H1 (cell line): Measurements from ENCODE around the gene KCTD21. TPM values are rescaled to one million over a fixed set of nuclear protein-coding genes. Genes with fewer than 3 reads are reported as not detected.

Experiments used
- CTCF ChIA-PET: fragments of 300-600 bp; sonication (Branson Sonifier 250); formaldehyde crosslinking; loops from one replicate; lab custom pipeline; 2021; ENCODE audit not compliant: partially characterized antibody; lab: Charles Lee
- POLR2A ChIA-PET: fragments of 300-600 bp; sonication (Branson Sonifier 250); formaldehyde crosslinking; loops from one replicate; lab custom pipeline; 2021; ENCODE audit warnings: inconsistent platforms; ENCODE audit not compliant: partially characterized antibody; lab: Charles Lee
- DNase-seq, 2 experiments: peaks; one replicate each; pipeline versions ENCODE4 v3.0.0 to v3.0.0-alpha.2; 2010 to 2022; ENCODE audit warnings: low spot score in 2 of 2, low read depth in 1 of 2, mixed read lengths in 1 of 2
- FAIRE-seq: peaks from 2 replicates; lab custom pipeline; 2011; peaks lifted over from hg19 to GRCh38; lab: Jason Lieb, UNC
- H2AFZ ChIP-seq: 2 replicates; pipeline ENCODE4 v1.8.1; 2012; ENCODE audit warnings: low read length, inconsistent platforms
- H2AK5ac ChIP-seq: 2 replicates; pipeline ENCODE4 v1.6.1; 2013; ENCODE audit warnings: low read depth, low read length
- H2BK120ac ChIP-seq: replicated peaks from 2 replicates; pipeline ENCODE3; 2013; ENCODE audit warnings: low read depth, low read length, inconsistent platforms
- H2BK12ac ChIP-seq: 2 replicates; pipeline ENCODE4 v1.6.1; 2013; ENCODE audit warnings: low read depth, low read length
- H2BK15ac ChIP-seq: 2 replicates; pipeline ENCODE4 v1.6.1; 2013; ENCODE audit warnings: low read length
- H2BK20ac ChIP-seq: 2 replicates; pipeline ENCODE4 v1.6.1; 2013; ENCODE audit warnings: low read length
- H2BK5ac ChIP-seq: 2 replicates; pipeline ENCODE4 v1.6.1; 2013; ENCODE audit warnings: low read depth, low read length
- H3K14ac ChIP-seq: 2 replicates; pipeline ENCODE4 v1.6.1; 2013; ENCODE audit warnings: inconsistent platforms; ENCODE audit not compliant: insufficient read length
- H3K18ac ChIP-seq: 2 replicates; pipeline ENCODE4 v1.6.1; 2013; ENCODE audit warnings: low read length; ENCODE audit errors: extremely low read depth
- H3K23ac ChIP-seq: 2 replicates; pipeline ENCODE4 v1.6.1; 2013; ENCODE audit warnings: inconsistent platforms; ENCODE audit not compliant: insufficient read length
- H3K23me2 ChIP-seq: 2 replicates; pipeline ENCODE4 v1.6.1; 2013; ENCODE audit warnings: low read depth, low read length
- H3K27ac ChIP-seq: 2 replicates; pipeline ENCODE4 v1.6.1; 2011; ENCODE audit warnings: low read depth, low read length, inconsistent platforms
- H3K27me3 ChIP-seq, 4 experiments: replicated peaks in 1 of 4; 1 replicate in 1 of 4; 2 replicates in 3 of 4; pipeline versions ENCODE4 v1.6.1 to v1.8.1; 2011 to 2013; ENCODE audit warnings: low read length in 3 of 4, mild to moderate bottlenecking in 3 of 4, inconsistent platforms in 2 of 4, mixed read lengths in 2 of 4, moderate library complexity in 1 of 4; ENCODE audit not compliant: control insufficient read depth in 3 of 4, insufficient read depth in 3 of 4; ENCODE audit errors: extremely low read depth in 1 of 4
- H3K36me3 ChIP-seq, 4 experiments: 2 replicates each; pipeline versions ENCODE4 v1.6.1 to v1.8.1; 2011 to 2013; ENCODE audit warnings: mild to moderate bottlenecking in 4 of 4, low read length in 3 of 4, moderate library complexity in 2 of 4, control low read depth in 1 of 4, inconsistent platforms in 1 of 4; ENCODE audit not compliant: insufficient read depth in 4 of 4, control insufficient read depth in 2 of 4
- H3K4ac ChIP-seq: replicated peaks from 2 replicates; pipeline ENCODE3; 2013; ENCODE audit warnings: low read length, low read depth, mixed read lengths, inconsistent platforms; ENCODE audit not compliant: insufficient read length
- H3K4me1 ChIP-seq, 4 experiments: replicated peaks in 1 of 4; 1 replicate in 1 of 4; 2 replicates in 3 of 4; pipeline versions ENCODE4 v1.6.1 to v1.8.1; 2011 to 2013; ENCODE audit warnings: low read length in 3 of 4, inconsistent platforms in 2 of 4, mixed read lengths in 1 of 4; ENCODE audit not compliant: insufficient read depth in 4 of 4, control insufficient read depth in 3 of 4
- H3K4me2 ChIP-seq, 2 experiments: 2 replicates each; pipeline versions ENCODE4 v1.6.1 to v1.8.1; 2011 to 2013; ENCODE audit warnings: low read depth in 2 of 2, low read length in 2 of 2, control low read depth in 1 of 2, inconsistent platforms in 1 of 2, mild to moderate bottlenecking in 1 of 2; ENCODE audit not compliant: insufficient read depth in 1 of 2
- H3K4me3 ChIP-seq, 4 experiments: fragments of 200-600, 300-600 bp in 1 of 4; sonication (generic), shearing (Covaris generic), sonication (Bioruptor Twin) in 1 of 4; 2 replicates each; pipeline versions ENCODE4 v1.5.1 to v1.8.1; 2011 to 2016; ENCODE audit warnings: low read length in 4 of 4, low read depth in 3 of 4, control low read depth in 2 of 4, inconsistent platforms in 2 of 4, mild to moderate bottlenecking in 2 of 4, mixed read lengths in 1 of 4, moderate library complexity in 1 of 4; ENCODE audit not compliant: insufficient read depth in 2 of 4; ENCODE audit errors: extremely low read depth in 1 of 4
- H3K56ac ChIP-seq: replicated peaks from 2 replicates; pipeline ENCODE3; 2013; ENCODE audit warnings: low read depth, mild to moderate bottlenecking, mixed read lengths, low read length, inconsistent platforms; ENCODE audit not compliant: insufficient read length
- H3K79me1 ChIP-seq: 2 replicates; pipeline ENCODE4 v1.6.1; 2013; ENCODE audit warnings: low read depth, low read length, control low read depth
- H3K79me2 ChIP-seq, 2 experiments: 2 replicates each; pipeline versions ENCODE4 v1.6.1 to v1.8.1; 2012 to 2013; ENCODE audit warnings: low read length in 2 of 2, mild to moderate bottlenecking in 2 of 2, inconsistent platforms in 1 of 2; ENCODE audit not compliant: insufficient read depth in 2 of 2, control insufficient read depth in 1 of 2
- H3K9ac ChIP-seq, 4 experiments: replicated peaks in 1 of 4; 1 replicate in 1 of 4; 2 replicates in 3 of 4; pipeline versions ENCODE4 v1.6.1 to v1.8.1; 2011 to 2013; ENCODE audit warnings: low read depth in 3 of 4, low read length in 3 of 4, control low read depth in 2 of 4, mild to moderate bottlenecking in 2 of 4, moderate library complexity in 2 of 4, inconsistent platforms in 1 of 4; ENCODE audit errors: extremely low read depth in 1 of 4
- H3K9me3 ChIP-seq, 2 experiments: 2 replicates each; pipeline versions ENCODE4 v1.6.1 to v1.8.1; 2012 to 2013; ENCODE audit warnings: mild to moderate bottlenecking in 2 of 2, moderate library complexity in 2 of 2, control low read depth in 1 of 2, inconsistent platforms in 1 of 2, low read depth in 1 of 2, low read length in 1 of 2, mixed read lengths in 1 of 2; ENCODE audit not compliant: insufficient read depth in 2 of 2
- H4K20me1 ChIP-seq, 2 experiments: replicated peaks in 1 of 2; 2 replicates each; pipeline versions ENCODE3 to v1.8.1; 2011 to 2013; ENCODE audit warnings: inconsistent platforms in 2 of 2, low read length in 2 of 2, mild to moderate bottlenecking in 1 of 2; ENCODE audit not compliant: insufficient read depth in 2 of 2, control insufficient read depth in 1 of 2
- H4K5ac ChIP-seq: 2 replicates; pipeline ENCODE4 v1.6.1; 2013; ENCODE audit warnings: low read length, low read depth, mixed read lengths, inconsistent platforms; ENCODE audit not compliant: insufficient read length
- H4K8ac ChIP-seq: 2 replicates; pipeline ENCODE4 v1.8.0; 2013; ENCODE audit warnings: mild to moderate bottlenecking, moderate library complexity, low read length, inconsistent platforms; ENCODE audit not compliant: insufficient read depth; ENCODE audit errors: extremely low read depth
- H4K91ac ChIP-seq: replicated peaks from 2 replicates; pipeline ENCODE3; 2013; ENCODE audit warnings: low read length, mixed read lengths, inconsistent platforms; ENCODE audit not compliant: insufficient read length
- RAD21 ChIP-seq, 2 experiments: IDR thresholded peaks in 1 of 2; conservative IDR thresholded peaks in 1 of 2; 2 replicates each; pipeline ENCODE4 v1.6.1; 2011; ENCODE audit warnings: low read depth in 2 of 2, low read length in 2 of 2, improper control_type of control experiment in 1 of 2, inconsistent platforms in 1 of 2, mild to moderate bottlenecking in 1 of 2, moderate library complexity in 1 of 2
- TAF1 ChIP-seq: IDR thresholded peaks from 2 replicates; pipeline ENCODE4 v1.6.1; 2011; ENCODE audit warnings: mild to moderate bottlenecking, low read depth, low read length
- WGBS, 2 experiments: shearing (Covaris generic) in 1 of 2; methylation state at CpG; one replicate each; pipeline versions ENCODE4 v1.1.6 to v1.1.7; 2013 to 2015; ENCODE audit warnings: low lambda C conversion rate in 2 of 2, mixed read lengths in 2 of 2, inconsistent platforms in 1 of 2, low coverage in 1 of 2, missing lambda C conversion rate in 1 of 2; ENCODE audit not compliant: insufficient replicate concordance in 2 of 2, insufficient coverage in 1 of 2, insufficient read length in 1 of 2; ENCODE audit errors: extremely low coverage in 1 of 2, missing lambda C conversion rate in 1 of 2; 5-methylcytosine and 5-hydroxymethylcytosine counted together
- polyA plus RNA-seq, 7 experiments: library from polyadenylated mRNA; depleted of rRNA in 3 of 7; stranded (reverse) in 5 of 7; unstranded in 2 of 7; fragments of >200 nt in 5 of 7; fragments of 200-250 nt in 2 of 7; gene quantifications; 1 replicate in 5 of 7; 2 replicates in 1 of 7; 4 replicates in 1 of 7; pipeline versions ENCODE4 v1.2.1 to v1.2.3, GENCODE V29; 2011 to 2013; ENCODE audit warnings: missing spikeins in 2 of 7, mixed read lengths in 2 of 7
- total RNA-seq: library from RNA; stranded (reverse); fragmentation: NEBNext Ultra II Directional; extraction: Animal tissue kit (Norgen Biotek cat#: 25700); gene quantifications from 2 replicates; pipeline ENCODE4 v1.2.1, GENCODE V29; 2021

Gene KCTD21
- total and polyA plus RNA-seq, 2 of the 8 experiments (the other 6 are each of a cell fraction or from before 2014, with no cell fraction given) = 3.2 to 4.1 TPM

DNA sequence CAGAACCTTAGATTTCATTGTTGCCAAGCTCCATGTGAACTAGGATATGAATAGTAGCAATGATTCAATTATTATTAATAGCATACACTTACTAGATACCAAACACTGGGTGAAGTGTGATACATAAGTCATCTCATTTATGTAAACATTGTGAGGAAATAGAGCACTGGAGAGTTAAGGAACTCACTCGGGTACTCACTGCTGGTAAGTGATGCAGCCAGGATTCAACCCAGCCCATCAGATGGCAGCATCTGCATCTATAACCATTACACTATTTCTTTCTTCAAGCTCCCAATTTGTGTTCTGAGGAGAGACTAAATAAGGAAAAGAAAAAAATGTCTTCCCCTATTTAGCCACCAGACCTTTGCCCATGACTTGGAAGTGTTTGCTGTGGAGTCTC is 38.8 kb downstream of the KCTD21 start:
- Histone ChIP-seq H3K4me2 (no peak overlapping the region), H4K8ac (no peak overlapping the region), H3K14ac (no peak overlapping the region), H3K79me2 (no peaks in the 10 kb centered on the region), H3K79me1 (no peaks in the 10 kb centered on the region), H3K4me1 (peaks cover 0 to 6% (median 0%) of the 10 kb centered on the region in 4 experiments; a peak in 2 of 7 replicates), H4K5ac (no peak overlapping the region), H3K36me3 (no peaks in the 10 kb centered on the region), H2AK5ac (no peak overlapping the region), H2AFZ (no peak overlapping the region), H2BK15ac (no peak overlapping the region), H2BK12ac (no peak overlapping the region), H3K4me3 (no peak overlapping the region), H2BK120ac (no peak overlapping the region), H3K27ac (no peak overlapping the region), H4K91ac (no peak overlapping the region), H3K27me3 (no peaks in the 10 kb centered on the region), H3K9me3 (no peaks in the 10 kb centered on the region), H2BK20ac (no peak overlapping the region), H3K23me2 (no peaks in the 10 kb centered on the region), H3K9ac (no peak overlapping the region), H3K4ac (no peak overlapping the region), H2BK5ac (no peak overlapping the region), H3K23ac (no peak overlapping the region), H3K56ac (no peak overlapping the region), H3K18ac (no peak overlapping the region), H4K20me1 (no peaks in the 10 kb centered on the region)
- POLR2A ChIA-PET = interaction anchor here (0.9 kb wide), 1 partner anchor 13 kb away, joined by 3 read pairs; no protein-coding TSS in a partner anchor
- WGBS, 2 experiments = 100% methylated on average over 1 of the region's 1 CpG; no CpG with 5 or more reads in 1 of the 2 experiments
- DNase-seq (no peak), FAIRE-seq (no peak)
- CTCF ChIA-PET = interaction anchor here (1.2 kb wide), 1 partner anchor 415 kb away, joined by 3 read pairs; no protein-coding TSS in a partner anchor
- TF ChIP-seq TAF1 = no peak
- TF ChIP-seq RAD21 (IDR thresholded peaks at IDR 0.05 in 1 of 2, conservative IDR thresholded peaks at IDR 0.05 in 1 of 2; ENCODE audit: low read depth in 2 of 2, low read length in 2 of 2) = peak; percentile 32 to 43; a peak in 2 of 4 replicates
